IMR-90 (cell line): ENCODE measurements around the gene SYTL3. TPM values are rescaled to one million over a fixed set of nuclear protein-coding genes. Genes with fewer than 3 reads are reported as not detected.

ENCODE experiments used
- ATAC-seq: fragments of 200-7000 bp; cut with Tn5 transposase; 2 replicates; pipeline ENCODE4 v1.9.1; 2020; ENCODE audit warnings: low read depth, mild to moderate bottlenecking, moderate library complexity
- BruUV-seq: library from RNA; stranded (reverse); fragments of 400-500 nt; replicated peaks from 2 replicates; lab custom pipeline; 2021; lab: Mats Ljungman, UMichigan
- CTCF ChIA-PET: fragments of 300-600 bp; formaldehyde crosslinking; extraction: SDS; loops from one replicate; lab custom pipeline; 2021; ENCODE audit warnings: antibody characterized with exemption; lab: Yijun Ruan, JAX
- POLR2A ChIA-PET: fragments of 300-600 bp; sonication (Branson Sonifier 250); formaldehyde crosslinking; loops from one replicate; lab custom pipeline; 2022; ENCODE audit warnings: antibody characterized with exemption; ENCODE audit not compliant: unreplicated experiment; lab: Charles Lee
- DNase-seq: peaks from one replicate; pipeline ENCODE4 v3.0.0; 2013
- H2AFZ ChIP-seq: replicated peaks from 2 replicates; pipeline ENCODE3; 2013; ENCODE audit warnings: low read length, mild to moderate bottlenecking; ENCODE audit not compliant: poor library complexity
- H2AK5ac ChIP-seq: 2 replicates; pipeline ENCODE4 v1.6.1; 2013; ENCODE audit warnings: low read depth, low read length, inconsistent platforms
- H2AK9ac ChIP-seq: replicated peaks from 2 replicates; pipeline ENCODE3; 2013; ENCODE audit warnings: mild to moderate bottlenecking, low read depth, low read length, moderate library complexity; ENCODE audit not compliant: poor library complexity
- H2BK120ac ChIP-seq: 2 replicates; pipeline ENCODE4 v1.6.1; 2013; ENCODE audit warnings: low read depth, low read length, inconsistent platforms
- H2BK15ac ChIP-seq: 3 replicates; pipeline ENCODE4 v1.6.1; 2013; ENCODE audit warnings: low read depth, low read length, inconsistent platforms
- H2BK20ac ChIP-seq: 2 replicates; pipeline ENCODE4 v1.6.1; 2013; ENCODE audit warnings: low read depth, mild to moderate bottlenecking, inconsistent platforms, low read length, moderate library complexity
- H2BK5ac ChIP-seq: 2 replicates; pipeline ENCODE4 v1.6.1; 2013; ENCODE audit warnings: mild to moderate bottlenecking, low read depth, low read length, inconsistent platforms; ENCODE audit not compliant: poor library complexity, severe bottlenecking
- H3K14ac ChIP-seq: replicated peaks from 2 replicates; pipeline ENCODE4 v1.6.1; 2013; ENCODE audit warnings: low read depth, low read length, inconsistent platforms
- H3K18ac ChIP-seq: 2 replicates; pipeline ENCODE4 v1.6.1; 2013; ENCODE audit warnings: low read depth, low read length, control low read depth
- H3K23ac ChIP-seq: 2 replicates; pipeline ENCODE4 v1.6.1; 2013; ENCODE audit warnings: low read depth, low read length, inconsistent platforms
- H3K27ac ChIP-seq: 2 replicates; pipeline ENCODE4 v1.5.1; 2013; ENCODE audit warnings: mild to moderate bottlenecking, control low read depth, low read length; ENCODE audit not compliant: insufficient read depth
- H3K27me3 ChIP-seq: 2 replicates; pipeline ENCODE4 v1.6.1; 2013; ENCODE audit warnings: low read length; ENCODE audit not compliant: control insufficient read depth, insufficient read depth
- H3K36me3 ChIP-seq: 2 replicates; pipeline ENCODE4 v1.6.1; 2013; ENCODE audit warnings: low read length, mixed read lengths; ENCODE audit not compliant: control insufficient read depth, insufficient read depth
- H3K4ac ChIP-seq: 2 replicates; pipeline ENCODE4 v1.6.1; 2013; ENCODE audit warnings: low read depth, low read length, inconsistent platforms
- H3K4me1 ChIP-seq: 2 replicates; pipeline ENCODE4 v1.6.1; 2013; ENCODE audit warnings: low read length, mixed read lengths; ENCODE audit not compliant: control insufficient read depth, insufficient read depth
- H3K4me2 ChIP-seq: 2 replicates; pipeline ENCODE4 v1.6.1; 2013; ENCODE audit warnings: low read depth, mild to moderate bottlenecking, control low read depth, low read length, moderate library complexity
- H3K4me3 ChIP-seq: 2 replicates; pipeline ENCODE4 v1.5.1; 2013; ENCODE audit warnings: low read depth, mild to moderate bottlenecking, control low read depth, low read length, moderate library complexity; ENCODE audit not compliant: insufficient read depth
- H3K56ac ChIP-seq: 2 replicates; pipeline ENCODE4 v1.6.1; 2013; ENCODE audit warnings: low read length, inconsistent platforms; ENCODE audit not compliant: insufficient read depth; ENCODE audit errors: extremely low read depth
- H3K79me1 ChIP-seq, 2 experiments: 2 replicates each; pipeline ENCODE4 v1.6.1; 2013; ENCODE audit warnings: low read length in 2 of 2, inconsistent platforms in 1 of 2, low read depth in 1 of 2
- H3K9ac ChIP-seq: 2 replicates; pipeline ENCODE4 v1.6.1; 2013; ENCODE audit warnings: low read depth, low read length, control low read depth
- H3K9me1 ChIP-seq: 2 replicates; pipeline ENCODE4 v1.6.1; 2013; ENCODE audit warnings: low read length, inconsistent platforms; ENCODE audit not compliant: insufficient read depth
- H3K9me3 ChIP-seq: 2 replicates; pipeline ENCODE4 v1.6.1; 2013; ENCODE audit warnings: low read length; ENCODE audit not compliant: control insufficient read depth, insufficient read depth
- H4K20me1 ChIP-seq: 2 replicates; pipeline ENCODE4 v1.6.1; 2013; ENCODE audit warnings: low read length, inconsistent platforms; ENCODE audit not compliant: insufficient read depth
- H4K5ac ChIP-seq: 2 replicates; pipeline ENCODE4 v1.6.1; 2013; ENCODE audit warnings: mild to moderate bottlenecking, low read depth, low read length, control low read depth
- H4K8ac ChIP-seq, 2 experiments: 2 replicates each; pipeline ENCODE4 v1.6.1; 2013; ENCODE audit warnings: low read depth in 2 of 2, low read length in 2 of 2, control low read depth in 1 of 2, inconsistent platforms in 1 of 2
- H4K91ac ChIP-seq: 2 replicates; pipeline ENCODE4 v1.6.1; 2013; ENCODE audit warnings: low read depth, low read length, inconsistent platforms; ENCODE audit not compliant: insufficient read depth
- BHLHE40 ChIP-seq: fragments of 150-350 bp; IDR thresholded peaks from 2 replicates; pipeline ENCODE4 v1.6.1; 2016; ENCODE audit warnings: mild to moderate bottlenecking, low read depth, low read length
- CEBPB ChIP-seq: IDR thresholded peaks from 2 replicates; pipeline ENCODE4 v1.6.1; 2012; ENCODE audit warnings: low read depth, low read length, improper control_type of control experiment
- CTCF ChIP-seq: conservative IDR thresholded peaks from 2 replicates; pipeline ENCODE4 v1.5.1; 2012; ENCODE audit warnings: mild to moderate bottlenecking, low read depth, low read length, improper control_type of control experiment
- FOS ChIP-seq: fragments of 150-350 bp; IDR thresholded peaks from 2 replicates; pipeline ENCODE4 v1.6.1; 2016; ENCODE audit warnings: low read depth, low read length
- MAFK ChIP-seq: IDR thresholded peaks from 2 replicates; pipeline ENCODE4 v1.6.1; 2012; ENCODE audit warnings: low read depth, low read length, improper control_type of control experiment
- POLR2A ChIP-seq: IDR thresholded peaks from 2 replicates; pipeline ENCODE4 v1.6.1; 2012; ENCODE audit warnings: mild to moderate bottlenecking, low read depth, low read length
- RAD21 ChIP-seq: IDR thresholded peaks from 2 replicates; pipeline ENCODE4 v1.6.1; 2012; ENCODE audit warnings: low read length, improper control_type of control experiment
- RCOR1 ChIP-seq: IDR thresholded peaks from 2 replicates; pipeline ENCODE4 v1.6.1; 2012; ENCODE audit warnings: mild to moderate bottlenecking, low read length, improper control_type of control experiment; ENCODE audit not compliant: insufficient replicate concordance
- RFX5 ChIP-seq: IDR thresholded peaks from 2 replicates; pipeline ENCODE4 v1.8.0; 2012; ENCODE audit warnings: low read depth, mild to moderate bottlenecking, low read length, moderate library complexity
- SMC3 ChIP-seq: fragments of 150-350 bp; IDR thresholded peaks from 2 replicates; pipeline ENCODE4 v1.6.1; 2016; ENCODE audit warnings: low read depth, mild to moderate bottlenecking, antibody characterized with exemption, low read length, moderate library complexity
- USF2 ChIP-seq: fragments of 150-350 bp; IDR thresholded peaks from 2 replicates; pipeline ENCODE4 v1.6.1; 2017; ENCODE audit warnings: mild to moderate bottlenecking, antibody characterized with exemption, low read length, low read depth
- WGBS, 2 experiments: methylation state at CpG; one replicate each; pipeline versions ENCODE4 v1.1.5 to v1.1.7; 2013; ENCODE audit warnings: missing lambda C conversion rate in 2 of 2; ENCODE audit not compliant: insufficient read length in 1 of 2; ENCODE audit errors: extremely low coverage in 2 of 2; 5-methylcytosine and 5-hydroxymethylcytosine counted together
- dilution Hi-C: fragments of 300-500 bp; cut with HindIII; formaldehyde crosslinking; loops from one replicate; pipeline ENCODE4 v1.14.3; 2018; ENCODE audit warnings: low sequenced_read_pairs; ENCODE audit not compliant: unreplicated experiment
- in situ Hi-C: fragments of 300-500 bp; cut with MboI; formaldehyde crosslinking; loops from 3 replicates; pipeline ENCODE4 v1.14.3; 2019; ENCODE audit warnings: low sequenced_read_pairs, inconsistent platforms, mixed read lengths
- intact Hi-C: fragments of 100-400 bp; cut with micrococcal nuclease; formaldehyde crosslinking; loops from 2 replicates; pipeline ENCODE4 v1.10.0; 2022
- polyA plus RNA-seq, 3 experiments: library from polyadenylated mRNA; depleted of rRNA; stranded (reverse); fragments of >200 nt; gene quantifications; 2 replicates each; pipeline ENCODE4 v1.2.3, GENCODE V29; 2012; ENCODE audit warnings: low replicate concordance in 1 of 3
- total RNA-seq: library from RNA; depleted of rRNA; stranded (reverse); fragments of >200 nt; gene quantifications from 2 replicates; pipeline ENCODE4 v1.2.3, GENCODE V29; 2012

Gene SYTL3
- total and polyA plus RNA-seq, 2 of the 4 experiments (the other 2 are of a cell fraction) = 2.9 to 4.3 TPM

- no peak for TF ChIP-seq CEBPB
- no peak for TF ChIP-seq RFX5
Observed at GRCh38 chr6:158630938-158631616, 18.8 kb upstream of the SYTL3 start (continued).

- H4K8ac ChIP-seq = peak overlapping the region; percentile 0 to 81; a peak in 3 of 4 replicates
- peak overlapping the region; percentile 89 for H2AK9ac ChIP-seq
- 13% methylated on average over 7 of the region's 19 CpGs; no CpG with 5 or more reads in 1 of the 2 experiments for WGBS, 2 experiments
- H2AK5ac ChIP-seq = peak overlapping the region; percentile 89
- ChIA-PET POLR2A (no interaction called here), CTCF (interaction anchor here (0.5 to 0.6 kb wide), 2 partner anchors 28 to 306 kb away, joined by 3 to 6 read pairs; no protein-coding TSS in a partner anchor)
- intact Hi-C loops (no loop called here), in situ Hi-C loops (loop anchor here (25.0 kb wide), 1 partner anchor 1080 kb away; no protein-coding TSS in a partner anchor), dilution Hi-C loops (no loop called here)
- ATAC-seq (peak; percentile 92), DNase-seq (peak; percentile 97)
- no peak overlapping the region; the same call in 2 of the 3 replicates for H2BK15ac ChIP-seq
- peaks cover 32% of the 10 kb centered on the region for H3K36me3 ChIP-seq
- H3K4me3 ChIP-seq = no peak overlapping the region
- H2BK5ac ChIP-seq = peak overlapping the region; percentile 56
- peak overlapping the region; percentile 52 for H2AFZ ChIP-seq
- peak overlapping the region; percentile 64 for H2BK120ac ChIP-seq
- H3K9ac ChIP-seq = peak overlapping the region; percentile 23
- H3K56ac ChIP-seq = peak overlapping the region; percentile 27; the same call in 1 of the 2 replicates
- peak overlapping the region; percentile 47; the same call in 1 of the 2 replicates for H4K91ac ChIP-seq
- peak overlapping the region; percentile 83 for H3K4ac ChIP-seq
- H3K9me3 ChIP-seq = no peaks in the 10 kb centered on the region
- peaks cover 14% of the 10 kb centered on the region for H3K4me1 ChIP-seq
- peak overlapping the region; percentile 70 for H3K4me2 ChIP-seq
- no peaks in the 10 kb centered on the region for H3K27me3 ChIP-seq
- H3K23ac ChIP-seq = peak overlapping the region; percentile 63; the same call in 1 of the 2 replicates
- peak overlapping the region; percentile 72 for H4K5ac ChIP-seq
- peaks cover 18% of the 10 kb centered on the region for H3K9me1 ChIP-seq
- peak overlapping the region; percentile 64 for H3K14ac ChIP-seq
- no peak overlapping the region; the same call in 1 of the 2 replicates for H2BK20ac ChIP-seq
- no TSS peak for BruUV-seq
- peak overlapping the region; percentile 68; the same call in 1 of the 2 replicates for H3K18ac ChIP-seq
- peak overlapping the region; percentile 79 for H3K27ac ChIP-seq
- H3K79me1 ChIP-seq = peaks cover 5 to 61% of the 10 kb centered on the region in 2 experiments
- peaks cover 12% of the 10 kb centered on the region; the same call in 1 of the 2 replicates for H4K20me1 ChIP-seq
- TF ChIP-seq POLR2A = peak; percentile 63; the same call in 1 of the 2 replicates
- TF ChIP-seq RFX5 = no peak
- no peak for TF ChIP-seq USF2
- TF ChIP-seq FOS = peak; percentile 98
- TF ChIP-seq RCOR1 = no peak
- TF ChIP-seq BHLHE40 = peak; percentile 46; the same call in 1 of the 2 replicates
- no peak for TF ChIP-seq MAFK
- no peak for TF ChIP-seq RAD21
- no peak for TF ChIP-seq SMC3
- no peak for TF ChIP-seq CTCF
Observed at GRCh38 chr6:158631678-158632537, 17.9 kb upstream of the SYTL3 start.
